Measurements from ENCODE around the gene SHBG. TPM values are rescaled to one million over a fixed set of nuclear protein-coding genes. Genes with fewer than 3 reads are reported as not detected.

The SHBG gene
- total RNA-seq, 2 donors from 2014 or later = not detected

GRCh38 chr17:7674934-7675333 is 45.0 kb downstream of the SHBG start:
- Histone ChIP-seq H3K36me3 (peaks cover 49% of the 10 kb centered on the region), H3K4me1 (ENCODE audit: control insufficient read depth in 1 of 2, low read depth in 2 of 2) (no peaks in the 10 kb centered on the region), H3K9me3 (peaks cover 7% of the 10 kb centered on the region), H3K27ac (no peak overlapping the region), H3K27me3 (replicated peaks; ENCODE audit: insufficient read depth) (no peaks in the 10 kb centered on the region), H3K4me3 (no peak overlapping the region)
- DNase-seq (ENCODE audit: low spot score) (no peak), ATAC-seq (ENCODE audit: insufficient number of reproducible peaks, low FRiP score, low read depth) (no peak)
- no peak for TF ChIP-seq CTCF (IDR thresholded peaks at IDR 0.05)

DNA sequence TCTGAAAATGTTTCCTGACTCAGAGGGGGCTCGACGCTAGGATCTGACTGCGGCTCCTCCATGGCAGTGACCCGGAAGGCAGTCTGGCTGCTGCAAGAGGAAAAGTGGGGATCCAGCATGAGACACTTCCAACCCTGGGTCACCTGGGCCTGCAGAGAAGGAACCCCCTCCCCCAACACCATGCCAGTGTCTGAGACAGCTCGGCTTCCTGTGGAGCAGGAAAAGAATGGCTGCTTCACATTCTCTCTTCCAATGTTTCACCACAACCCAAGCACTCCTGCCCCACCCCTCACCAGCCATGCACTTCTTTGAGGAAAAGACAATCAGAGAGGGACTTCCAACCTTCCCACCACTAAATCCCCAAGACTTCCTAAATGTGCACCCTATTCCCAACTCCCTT is 46.6 kb downstream of the SHBG start:
- no peak for ATAC-seq (ENCODE audit: insufficient number of reproducible peaks, low FRiP score, low read depth)
- Histone ChIP-seq H3K36me3 (peaks cover 36% of the 10 kb centered on the region), H3K4me1 (ENCODE audit: control insufficient read depth in 1 of 2, low read depth in 2 of 2) (no peaks in the 10 kb centered on the region), H3K4me3 (no peak overlapping the region), H3K9me3 (peaks cover 7% of the 10 kb centered on the region), H3K27ac (no peak overlapping the region), H3K27me3 (replicated peaks; ENCODE audit: insufficient read depth) (no peaks in the 10 kb centered on the region)
- no peak for DNase-seq (ENCODE audit: low spot score)
- TF ChIP-seq CTCF (IDR thresholded peaks at IDR 0.05) = no peak

DNA sequence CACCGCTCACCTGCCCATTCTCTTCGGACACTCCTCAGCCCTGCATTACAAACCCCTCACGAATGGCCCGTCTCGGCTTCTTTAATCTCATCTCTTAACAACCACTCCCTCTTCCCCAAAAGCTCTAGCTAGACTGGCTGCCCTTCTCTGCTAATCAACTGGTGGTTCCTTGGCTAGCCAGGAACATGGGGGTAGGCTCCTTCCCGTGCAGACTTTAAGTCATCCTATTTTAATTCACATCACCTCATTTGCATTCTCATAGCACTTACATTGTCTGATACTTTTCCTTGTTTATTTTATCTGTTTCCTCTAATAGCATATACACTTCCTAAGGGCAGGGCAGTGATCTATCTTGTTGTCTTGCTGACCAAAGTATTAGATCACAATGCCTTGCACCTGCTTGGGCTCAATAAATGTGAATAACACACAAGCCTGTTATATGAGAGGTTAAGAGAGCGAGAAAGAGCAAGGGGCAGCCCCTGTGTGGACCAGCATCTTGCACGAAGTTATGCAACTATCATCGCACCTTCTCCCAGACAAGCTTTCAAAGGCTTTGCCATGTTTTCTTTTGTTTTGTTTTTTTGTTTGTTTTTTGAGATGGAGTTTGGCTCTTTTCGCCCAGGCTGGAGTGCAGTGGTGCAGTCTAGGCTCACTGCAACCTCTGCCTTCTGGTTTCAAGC is 47.6 kb downstream of the SHBG start:
- no peak overlapping the region for H3K4me3 ChIP-seq
- ATAC-seq (ENCODE audit: insufficient number of reproducible peaks, low FRiP score, low read depth) (no peak), DNase-seq (ENCODE audit: low spot score) (no peak)
- TF ChIP-seq CTCF (IDR thresholded peaks at IDR 0.05) = no peak
- peaks cover 7% of the 10 kb centered on the region for H3K9me3 ChIP-seq
- no peaks in the 10 kb centered on the region for H3K4me1 ChIP-seq (ENCODE audit: control insufficient read depth in 1 of 2, low read depth in 2 of 2)
- H3K27me3 ChIP-seq (replicated peaks; ENCODE audit: insufficient read depth) = no peaks in the 10 kb centered on the region
- no peak overlapping the region for H3K27ac ChIP-seq
- peaks cover 30% of the 10 kb centered on the region for H3K36me3 ChIP-seq

Other genes with a start within 250 kb of the SHBG start
- 1 to 10 TPM; 3.7 to 4.7 TPM for gene TNK1, start 249.0 kb upstream of the SHBG start, total RNA-seq
- gene PLSCR3, start 235.6 kb upstream of the SHBG start, total RNA-seq = 10 to 100 TPM; 31.0 to 49.4 TPM
- 10 to 100 TPM; 27.9 to 88.9 TPM for gene TMEM256, start 226.0 kb upstream of the SHBG start, total RNA-seq
- 10 to 100 TPM in 1 of 2 donors, 1 to 10 TPM in 1; 9.2 to 20.8 TPM for gene NLGN2, start 222.3 kb upstream of the SHBG start, total RNA-seq
- gene SPEM1, start 209.8 kb upstream of the SHBG start, total RNA-seq = not detected
- gene SPEM2, start 204.5 kb upstream of the SHBG start, total RNA-seq = not detected
- gene SPEM3, start 201.3 kb upstream of the SHBG start, total RNA-seq = not detected
- gene TMEM102, start 194.7 kb upstream of the SHBG start, total RNA-seq = 1 to 10 TPM; 7.7 to 9.7 TPM
- gene FGF11, start 190.6 kb upstream of the SHBG start, total RNA-seq = under 1 TPM in 1 of 2 donors, not detected in 1; 0.68 TPM
- 10 to 100 TPM; 11.6 to 17.6 TPM for gene CHRNB1, start 185.1 kb upstream of the SHBG start, total RNA-seq
- 10 to 100 TPM; 56.2 to 72.3 TPM for gene ZBTB4, start 150.5 kb upstream of the SHBG start, total RNA-seq
- not detected for gene SLC35G6, start 148.7 kb upstream of the SHBG start, total RNA-seq
- 100 to 1,000 TPM in 1 of 2 donors, 10 to 100 TPM in 1; 77.8 to 151 TPM for gene POLR2A, start 145.8 kb upstream of the SHBG start, total RNA-seq
- 10 to 100 TPM; 54.6 to 98.3 TPM for gene TNFSF12, start 81.1 kb upstream of the SHBG start, total RNA-seq
- 10 to 100 TPM; 40.5 to 49.2 TPM for gene TNFSF13, start 71.4 kb upstream of the SHBG start, total RNA-seq
- gene SENP3, start 68.2 kb upstream of the SHBG start, total RNA-seq = 10 to 100 TPM; 47.0 to 80.7 TPM
- gene CD68, start 50.5 kb upstream of the SHBG start, total RNA-seq = 100 to 1,000 TPM in 1 of 2 donors, 10 to 100 TPM in 1; 70.8 to 133 TPM
- 10 to 100 TPM; 31.1 to 38.9 TPM for gene MPDU1, start 46.3 kb upstream of the SHBG start, total RNA-seq
- 1 to 10 TPM in 1 of 2 donors, under 1 TPM in 1; 0.81 to 2.8 TPM for gene SOX15, start 40.0 kb upstream of the SHBG start, total RNA-seq
- 10 to 100 TPM; 42.8 to 53.9 TPM for gene FXR2, start 15.2 kb upstream of the SHBG start, total RNA-seq
- 10 to 100 TPM; 29.8 to 30.9 TPM for gene SAT2, start 2.3 kb upstream of the SHBG start, total RNA-seq
- gene ATP1B2, start 20.8 kb downstream of the SHBG start, total RNA-seq = 1 to 10 TPM; 1.1 to 1.4 TPM
- gene TP53, start 57.4 kb downstream of the SHBG start, total RNA-seq = 10 to 100 TPM; 16.8 to 23.7 TPM
- gene WRAP53, start 58.3 kb downstream of the SHBG start, total RNA-seq = 1 to 10 TPM; 2.9 to 3.4 TPM
- gene EFNB3, start 75.1 kb downstream of the SHBG start, total RNA-seq = not detected
- gene DNAH2, start 87.6 kb downstream of the SHBG start, total RNA-seq = under 1 TPM in 1 of 2 donors, not detected in 1; under 0.01 TPM
- gene KDM6B, start 204.1 kb downstream of the SHBG start, total RNA-seq = 10 to 100 TPM in 1 of 2 donors, 1 to 10 TPM in 1; 9.5 to 35.8 TPM
- 10 to 100 TPM in 1 of 2 donors, 1 to 10 TPM in 1; 4.1 to 21.9 TPM for gene TMEM88, start 224.9 kb downstream of the SHBG start, total RNA-seq
- gene NAA38, start 227.4 kb downstream of the SHBG start, total RNA-seq = 10 to 100 TPM; 49.5 to 62.7 TPM
- 1 to 10 TPM; 3.8 to 8.9 TPM for gene CYB5D1, start 227.9 kb downstream of the SHBG start, total RNA-seq

Data from thoracic aorta (tissue), 2 donors.